ENCODE measurements around the gene ABAT.
"Not testable (repeated sequence)": the region's sequence is repeated elsewhere in the genome, so short reads cannot be mapped to it uniquely, and the experiment has no call there.

ABAT gene

DNA sequence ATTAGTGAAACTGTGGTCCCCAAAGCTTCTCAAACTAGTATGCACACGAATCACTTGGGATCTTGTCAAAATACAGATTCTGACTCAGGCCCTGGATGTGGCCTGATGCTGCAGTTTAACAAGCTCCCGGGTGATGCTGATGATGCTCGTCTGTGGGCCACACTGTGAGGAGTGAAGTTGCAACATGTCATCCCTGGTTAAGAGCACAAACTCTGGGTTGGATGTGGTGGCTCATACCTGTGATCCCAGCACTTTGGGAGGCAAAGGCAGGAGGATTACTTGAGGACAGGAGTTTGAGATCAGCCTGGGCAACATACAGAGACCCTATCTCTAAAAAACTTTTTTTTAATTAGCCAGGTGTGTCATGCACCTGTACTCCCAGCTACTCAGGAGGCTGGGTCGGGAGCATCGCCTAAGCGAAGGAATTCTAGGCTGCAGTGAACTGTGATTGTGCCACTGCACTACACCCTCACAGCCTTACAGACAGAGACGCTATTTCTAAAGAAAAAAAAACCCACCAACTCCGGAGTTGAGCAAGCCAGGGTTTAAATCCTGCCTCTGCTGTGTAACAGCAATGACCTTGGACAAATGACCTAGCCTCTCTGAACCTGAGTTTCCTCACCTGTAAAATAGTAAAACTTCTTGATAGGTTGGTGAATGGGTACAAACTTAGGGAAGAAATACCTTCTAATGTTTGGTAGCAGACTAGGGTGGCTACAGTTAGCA, 24.4 kb upstream of the ABAT start:
- no peak for DNase-seq

DNA sequence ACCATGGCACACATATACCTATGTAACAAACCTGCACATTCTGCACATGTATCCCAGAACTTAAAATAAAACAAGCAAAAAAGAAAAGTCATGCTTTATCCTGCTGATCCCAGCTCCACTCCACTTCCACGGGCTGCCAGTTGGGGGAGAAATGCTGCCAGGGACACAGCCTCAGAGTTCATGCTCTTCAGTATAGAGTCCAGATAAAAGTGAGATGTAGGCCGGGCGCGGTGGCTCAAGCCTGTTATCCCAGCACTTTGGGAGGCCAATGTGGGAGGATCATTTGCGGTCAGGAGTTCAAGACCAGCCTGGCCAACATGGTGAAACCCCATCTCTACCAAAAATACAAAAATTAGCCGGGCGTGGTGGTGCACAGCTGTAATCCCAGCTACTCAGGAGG, 22.5 kb upstream of the ABAT start:
- DNase-seq, result not testable (repeated sequence)

DNA sequence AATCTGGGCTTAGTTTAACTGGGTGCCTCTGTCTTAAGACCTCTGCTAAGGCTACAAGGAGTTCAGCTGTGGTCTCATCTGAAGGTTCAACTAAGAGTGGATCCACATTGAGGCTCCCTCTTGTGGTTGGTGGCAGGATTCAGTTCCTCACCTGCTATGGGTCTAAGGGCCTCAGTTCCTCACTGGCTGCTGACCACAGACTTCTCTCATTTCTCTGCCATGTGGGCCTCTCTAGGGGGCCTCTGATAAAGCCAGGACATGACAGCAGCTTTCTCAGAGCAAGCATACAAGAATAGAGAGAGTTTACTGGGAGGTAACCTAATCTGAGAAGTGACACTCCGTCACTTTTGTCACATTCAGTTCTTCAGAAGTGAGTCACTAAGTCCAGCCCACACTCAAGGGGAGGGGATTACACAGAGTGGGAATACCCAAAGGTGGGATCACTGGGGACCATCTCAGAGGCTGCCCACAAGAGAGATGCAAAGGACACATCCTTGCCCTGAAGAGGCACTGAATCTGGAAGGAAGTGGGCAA, 19.2 kb upstream of the ABAT start:
- DNase-seq, result no peak

DNA sequence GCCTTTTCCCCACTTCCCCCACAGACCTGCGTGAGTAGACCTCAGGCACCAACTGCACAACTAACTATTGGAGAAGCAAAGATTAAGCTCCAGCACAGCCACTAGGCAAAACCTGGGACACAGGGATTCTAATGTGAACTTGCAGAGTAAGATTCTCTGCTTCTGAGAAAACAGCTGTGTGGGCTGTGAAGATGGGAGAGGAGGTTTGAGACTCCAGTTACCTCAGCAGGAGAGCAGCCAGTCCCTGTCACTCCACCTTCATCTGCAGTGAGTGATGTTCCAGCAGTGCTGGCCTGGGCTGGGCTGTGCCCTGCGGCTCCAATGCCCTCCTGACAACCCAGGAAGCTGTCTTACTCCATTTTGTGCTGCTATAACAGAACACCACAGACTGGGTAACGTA, 18.0 kb upstream of the ABAT start:
- DNase-seq, result no peak

DNA sequence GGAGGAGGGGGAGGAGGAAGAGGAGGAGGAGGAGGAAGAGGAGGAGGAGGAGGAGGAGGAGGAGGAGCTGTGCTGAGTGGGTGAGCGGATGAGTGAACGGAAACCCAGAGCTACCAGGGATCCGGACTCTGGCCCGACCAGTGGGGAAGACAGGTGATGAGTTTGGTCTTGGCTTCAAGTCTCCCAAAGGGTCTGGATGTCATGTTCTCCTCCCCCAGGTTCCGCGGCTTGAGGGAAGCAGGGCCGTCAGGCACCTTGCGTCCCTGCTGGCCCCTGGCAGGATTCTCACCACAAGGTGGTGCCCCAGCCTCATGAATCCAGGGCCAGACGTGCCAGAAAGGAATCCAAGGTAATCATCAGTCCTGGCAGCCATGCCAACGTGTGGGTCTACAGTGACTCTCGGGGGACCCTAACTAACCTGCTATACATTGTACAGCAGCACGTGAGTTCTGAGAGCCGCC, 13.5 kb upstream of the ABAT start:
- no peak for DNase-seq

DNA sequence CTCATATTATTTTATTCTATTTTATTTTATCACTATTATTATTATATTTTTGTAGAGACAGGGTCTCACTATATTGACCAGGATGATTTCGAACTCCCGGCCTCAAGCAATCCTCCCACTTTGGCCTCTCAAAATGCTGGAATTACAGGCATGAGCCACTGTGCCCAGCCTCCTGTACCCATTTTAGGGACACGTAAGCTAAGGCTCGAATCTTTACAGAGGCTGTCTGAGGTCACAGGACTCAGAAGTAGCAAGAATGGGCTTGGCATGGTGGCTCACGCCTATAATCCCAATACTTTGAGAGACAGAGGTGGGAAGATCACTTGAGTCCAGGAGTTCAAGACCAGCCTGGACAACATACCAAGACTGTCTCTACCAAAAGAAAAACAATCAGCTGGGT, 12.7 kb upstream of the ABAT start:
- no peak for DNase-seq

DNA sequence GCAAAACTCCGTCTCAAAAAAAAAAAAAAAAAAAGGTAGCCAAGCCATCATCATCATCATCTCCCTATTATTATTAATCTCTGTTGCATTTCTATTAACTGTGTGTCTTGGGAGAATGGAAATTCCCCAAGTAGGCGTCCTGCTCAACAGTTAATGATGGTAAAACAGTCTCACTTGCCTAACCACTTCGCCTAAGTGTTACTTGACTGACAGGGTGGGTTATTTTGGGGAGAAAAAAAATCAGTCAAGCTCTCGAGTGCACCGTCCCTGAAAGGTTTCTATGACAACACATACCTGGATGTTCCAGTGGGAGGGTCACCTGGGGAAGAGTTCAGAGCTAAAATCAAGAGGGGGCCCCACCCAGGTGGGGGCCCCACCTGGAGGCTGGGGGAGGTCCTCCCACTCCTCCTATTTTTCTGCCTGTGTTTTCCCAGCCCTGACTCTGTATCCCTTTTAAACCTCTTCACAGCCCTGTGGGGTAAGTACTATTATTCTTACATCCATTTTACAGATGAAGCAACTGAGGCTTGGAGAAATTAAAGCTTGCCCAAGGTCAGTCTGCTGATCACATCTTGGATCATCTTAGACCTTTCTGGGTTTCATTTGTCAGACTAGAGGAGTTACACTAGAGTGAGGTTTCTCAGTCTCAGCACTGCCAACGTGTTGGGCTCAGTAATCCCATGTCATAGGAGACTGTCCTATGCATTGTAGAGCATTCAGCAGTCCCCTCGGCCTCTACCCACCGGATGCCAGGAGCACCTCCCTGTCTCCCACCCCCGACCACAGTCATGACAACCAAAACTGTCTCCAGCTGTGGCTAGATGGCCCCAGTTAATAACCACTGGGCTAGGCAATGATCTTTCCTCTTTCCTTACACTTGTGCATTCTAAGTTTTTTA, 11.0 kb upstream of the ABAT start:
- DNase-seq, result no peak

DNA sequence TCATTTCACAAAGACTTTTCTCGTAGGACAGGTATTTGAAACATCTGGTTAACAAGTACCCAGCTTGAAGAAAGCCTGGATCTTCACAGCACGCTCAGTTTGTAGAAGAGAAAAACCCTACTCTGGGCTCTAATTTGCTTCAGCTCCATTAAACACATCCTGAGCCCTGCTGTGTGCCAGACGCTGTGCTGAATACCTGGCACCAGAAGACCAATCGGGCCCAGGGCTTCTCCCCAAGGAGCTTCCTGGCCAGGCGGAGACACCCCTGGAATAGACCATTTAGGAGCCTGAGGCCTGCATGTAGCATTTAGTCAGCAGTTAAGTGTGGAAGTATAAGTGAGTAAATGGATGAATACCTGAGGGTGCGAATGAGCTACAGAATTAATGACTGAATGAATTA, 8.9 kb upstream of the ABAT start:
- no peak for DNase-seq

DNA sequence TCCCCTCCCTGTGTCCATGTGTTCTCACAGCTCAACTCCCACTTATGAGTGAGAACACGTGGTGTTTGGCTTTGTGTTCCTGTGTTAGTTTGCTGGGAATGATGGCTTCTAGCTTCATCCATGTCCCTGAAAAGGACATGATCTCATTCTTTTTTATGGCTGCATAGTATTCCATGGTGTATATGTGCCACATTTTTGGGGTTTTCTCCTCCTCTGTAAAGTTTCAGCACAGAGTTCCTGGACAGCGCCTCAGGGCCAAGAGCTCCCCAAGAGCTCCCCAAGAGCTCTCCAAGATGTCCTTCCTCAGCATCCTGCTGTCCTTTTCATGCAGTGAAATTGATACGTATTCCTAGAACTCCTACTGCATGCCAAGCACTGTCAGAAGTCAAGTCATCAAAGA, 6.9 kb upstream of the ABAT start:
- DNase-seq, result no peak

DNA sequence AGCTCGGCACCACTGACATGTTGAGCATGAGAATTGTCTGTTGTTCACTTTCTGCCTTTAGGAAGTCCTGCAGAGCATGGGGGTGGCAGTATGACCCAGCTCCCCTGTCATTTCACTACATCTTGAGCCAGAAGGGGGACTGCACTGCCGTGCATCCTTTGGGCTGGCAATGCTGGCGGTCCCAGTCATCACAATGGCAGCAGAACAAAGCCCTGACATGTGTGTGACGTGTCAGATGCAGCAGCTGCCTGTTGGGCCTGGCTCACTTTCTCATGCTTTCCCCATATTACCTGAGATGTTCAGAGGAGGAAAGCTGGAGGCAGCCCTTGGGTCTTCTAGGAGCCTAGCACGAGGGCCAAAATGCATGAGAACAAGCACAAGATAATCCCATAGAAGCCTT, 6.3 kb upstream of the ABAT start:
- no peak for DNase-seq

DNA sequence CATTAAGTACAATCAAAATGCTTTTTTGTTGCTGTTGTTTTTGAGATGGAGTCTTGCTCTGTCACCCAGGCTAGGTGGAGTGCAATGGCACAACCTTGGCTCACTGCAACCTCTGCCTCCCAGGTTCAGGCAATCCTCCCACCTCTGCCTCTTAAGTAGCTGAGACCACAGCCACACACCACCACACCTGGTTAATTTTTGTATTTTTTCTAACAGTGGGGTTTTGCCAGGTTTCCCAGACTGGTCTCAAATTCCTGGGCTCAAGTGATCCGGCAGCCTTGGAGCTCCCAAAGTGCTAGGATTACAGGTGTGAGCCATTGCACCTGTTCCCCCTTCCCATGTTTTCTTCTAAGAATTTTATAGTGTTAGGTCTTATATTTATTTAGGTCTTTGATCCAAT, 4.9 kb upstream of the ABAT start:
- DNase-seq, result no peak

DNA sequence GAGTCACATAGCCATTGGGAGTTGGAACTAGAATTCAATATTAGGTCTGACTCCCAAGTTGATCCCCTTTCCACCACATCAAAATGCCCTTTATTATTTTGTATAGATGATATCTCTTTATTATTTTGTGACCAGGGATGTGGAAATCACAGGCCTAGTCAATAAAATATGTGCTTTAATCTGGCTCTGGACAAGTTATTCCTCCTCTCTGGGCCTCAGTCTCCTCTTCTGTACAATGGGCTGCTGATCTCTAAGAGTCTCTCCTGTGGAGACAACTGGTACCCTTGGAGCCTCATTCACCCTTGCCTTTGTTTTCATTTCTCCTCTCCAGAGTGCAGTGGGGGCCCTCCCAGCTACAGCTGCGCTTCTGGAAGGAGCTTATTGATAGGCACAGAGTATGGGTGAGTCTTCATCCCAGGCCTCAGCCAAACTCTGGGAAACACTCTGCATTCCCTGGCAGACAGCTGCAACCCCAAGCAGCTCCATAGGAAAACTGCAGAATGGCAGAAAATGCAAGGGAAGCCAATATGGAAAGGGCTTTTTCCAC, 4.3 kb upstream of the ABAT start:
- DNase-seq, result no peak

DNA sequence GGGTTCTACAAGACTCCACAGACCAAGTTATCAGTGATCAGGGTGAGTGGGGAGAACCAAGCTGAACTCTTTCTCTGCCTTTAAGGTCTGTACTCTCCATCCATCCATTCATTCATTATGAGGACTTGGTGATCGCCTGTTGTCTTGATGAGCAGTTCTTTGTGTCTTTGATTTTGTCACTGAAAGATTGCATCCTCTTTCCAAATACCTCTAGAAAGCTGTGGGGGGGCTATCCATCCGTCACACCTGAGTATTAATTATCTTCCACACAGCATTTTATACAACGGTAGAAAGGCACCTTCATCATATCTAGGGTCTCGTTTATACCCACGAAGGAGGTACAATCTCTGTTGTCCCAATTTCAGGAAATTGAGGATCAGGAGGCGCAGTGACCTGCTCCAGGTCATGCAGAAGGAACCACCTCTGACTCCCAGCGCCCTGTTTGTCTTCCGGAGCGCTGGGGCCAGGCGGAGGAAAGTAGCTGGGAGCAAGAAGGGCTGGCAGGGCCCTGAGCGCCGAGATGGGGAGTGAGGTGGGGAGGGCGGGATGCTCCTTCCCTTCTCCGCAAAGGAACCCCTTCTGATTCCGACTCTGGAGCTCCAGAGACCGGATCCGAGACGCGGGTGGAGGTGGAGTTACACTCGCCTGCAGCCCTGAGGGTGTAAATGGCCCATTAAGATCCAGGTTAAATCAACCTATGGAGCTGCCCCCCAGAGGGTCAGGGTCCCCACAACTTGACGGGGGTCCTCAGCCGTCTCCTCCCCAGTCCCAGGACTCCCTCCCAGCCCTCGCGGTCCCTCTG, 605 bp upstream of the ABAT start:
- DNase-seq, result no peak

DNA sequence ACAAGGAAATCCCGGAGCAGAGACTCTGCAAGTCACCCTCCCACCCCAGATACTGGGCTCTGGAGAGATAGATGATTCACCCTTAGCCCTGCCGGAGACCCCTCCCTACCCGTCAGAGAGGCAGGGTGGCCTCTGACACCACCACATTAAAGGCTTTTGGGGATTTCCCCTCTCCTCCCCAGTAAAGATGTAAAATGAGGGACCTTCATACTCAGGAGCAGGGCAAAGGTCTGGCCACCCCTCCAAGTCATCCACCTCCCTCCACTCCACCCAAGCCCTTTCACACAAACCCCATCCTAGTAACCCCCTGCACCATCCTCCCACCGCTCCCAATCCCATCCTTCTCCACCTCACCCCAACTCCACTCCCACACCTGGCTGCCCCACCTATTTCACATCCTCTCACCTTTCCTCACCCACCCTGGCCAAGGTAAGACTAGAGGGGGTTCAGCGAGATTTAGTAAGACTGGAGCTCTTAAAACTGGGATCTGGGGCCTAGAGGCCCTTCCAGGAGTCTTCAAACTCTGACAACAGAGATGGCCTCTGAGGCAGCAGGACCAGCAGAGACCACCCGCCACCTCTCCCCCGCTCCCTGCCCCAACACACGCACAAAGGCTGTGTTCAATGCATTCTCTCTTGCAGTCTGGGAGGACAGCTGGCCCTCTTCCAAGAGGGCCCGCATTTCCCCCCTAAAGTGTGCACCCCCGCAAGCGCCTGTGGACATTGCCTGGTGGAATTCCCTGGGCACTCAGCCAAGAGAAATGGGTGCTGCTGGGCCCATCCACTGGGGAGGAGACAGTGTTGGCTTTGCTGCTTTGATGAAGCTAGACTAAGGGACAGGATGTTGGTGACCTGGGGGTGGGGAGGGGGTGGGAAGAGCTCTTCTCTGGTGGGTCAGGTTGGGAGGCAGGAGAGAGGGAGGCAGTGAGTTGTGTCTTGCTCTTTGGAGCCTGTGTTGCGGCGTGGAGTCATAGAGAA, 1.1 kb downstream of the ABAT start:
- DNase-seq, result no peak

DNA sequence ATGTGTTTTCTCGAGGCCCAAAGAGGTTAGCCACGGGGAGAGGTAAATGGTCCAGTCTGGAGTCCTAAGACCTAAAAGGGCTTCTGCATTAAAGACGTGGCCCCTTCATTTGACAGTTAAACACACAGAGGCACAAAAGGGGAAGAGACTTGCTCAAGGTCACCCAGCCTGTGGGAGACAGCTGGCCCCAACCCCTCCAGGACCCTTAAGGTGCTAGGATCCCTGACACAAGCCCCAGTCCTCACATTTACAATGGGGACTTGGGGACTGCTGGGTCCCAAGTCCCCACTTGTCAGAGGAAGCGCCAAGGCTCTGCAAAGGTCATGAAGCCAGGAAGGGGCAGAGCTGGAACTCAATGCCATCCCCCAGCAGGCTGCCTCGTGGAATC, 1.7 kb downstream of the ABAT start:
- DNase-seq, result no peak

DNA sequence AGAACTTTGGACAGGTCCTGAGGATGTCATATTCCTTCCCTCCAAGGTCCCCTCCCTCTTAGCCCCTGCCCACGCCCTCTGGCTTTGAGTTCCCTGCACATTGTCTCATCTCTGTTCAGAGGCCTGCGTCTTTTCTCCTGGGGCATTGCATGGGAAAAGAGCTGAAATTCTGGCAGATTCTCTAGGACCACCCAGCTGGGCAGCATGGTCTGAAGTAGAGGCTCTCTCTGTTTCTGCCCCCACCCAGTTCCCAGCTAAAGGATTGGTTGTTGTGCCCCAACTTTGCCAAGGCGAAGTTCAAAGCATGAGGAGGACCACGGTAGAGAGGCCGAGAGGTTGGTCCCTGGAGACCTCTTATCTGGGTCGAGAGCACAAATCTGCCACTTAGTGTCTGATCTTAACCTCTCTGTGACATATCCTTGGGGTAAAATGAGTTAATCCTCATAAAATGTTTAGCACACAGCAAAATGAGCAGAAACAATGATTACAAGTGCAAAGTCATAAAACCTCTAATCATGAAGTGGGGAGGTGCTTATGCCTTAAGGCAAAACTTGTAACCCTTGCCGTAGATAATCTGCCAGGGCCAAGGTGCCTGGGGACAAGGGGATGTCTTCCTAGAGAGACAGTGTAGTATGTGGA, 2.4 kb downstream of the ABAT start:
- DNase-seq, result no peak

DNA sequence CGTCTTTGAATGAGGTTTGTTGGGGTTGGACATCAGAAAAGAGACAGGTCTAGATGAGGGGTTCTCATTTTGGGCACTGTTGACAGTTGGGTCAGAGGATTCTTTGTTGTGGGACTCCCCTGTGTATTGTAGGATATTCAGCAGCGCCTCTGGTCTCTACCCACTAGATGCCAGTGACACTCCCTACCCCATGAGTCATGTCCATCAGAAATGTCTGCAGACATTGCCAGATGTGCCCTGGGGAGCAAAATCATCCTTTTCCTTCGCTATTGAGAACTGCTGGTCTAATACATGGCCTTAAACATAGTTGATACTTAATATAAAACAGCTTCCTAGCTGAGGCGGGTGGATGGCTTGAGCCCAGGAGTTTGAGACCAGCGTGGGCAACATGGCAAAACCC, 3.1 kb downstream of the ABAT start:
- no peak for DNase-seq

DNA sequence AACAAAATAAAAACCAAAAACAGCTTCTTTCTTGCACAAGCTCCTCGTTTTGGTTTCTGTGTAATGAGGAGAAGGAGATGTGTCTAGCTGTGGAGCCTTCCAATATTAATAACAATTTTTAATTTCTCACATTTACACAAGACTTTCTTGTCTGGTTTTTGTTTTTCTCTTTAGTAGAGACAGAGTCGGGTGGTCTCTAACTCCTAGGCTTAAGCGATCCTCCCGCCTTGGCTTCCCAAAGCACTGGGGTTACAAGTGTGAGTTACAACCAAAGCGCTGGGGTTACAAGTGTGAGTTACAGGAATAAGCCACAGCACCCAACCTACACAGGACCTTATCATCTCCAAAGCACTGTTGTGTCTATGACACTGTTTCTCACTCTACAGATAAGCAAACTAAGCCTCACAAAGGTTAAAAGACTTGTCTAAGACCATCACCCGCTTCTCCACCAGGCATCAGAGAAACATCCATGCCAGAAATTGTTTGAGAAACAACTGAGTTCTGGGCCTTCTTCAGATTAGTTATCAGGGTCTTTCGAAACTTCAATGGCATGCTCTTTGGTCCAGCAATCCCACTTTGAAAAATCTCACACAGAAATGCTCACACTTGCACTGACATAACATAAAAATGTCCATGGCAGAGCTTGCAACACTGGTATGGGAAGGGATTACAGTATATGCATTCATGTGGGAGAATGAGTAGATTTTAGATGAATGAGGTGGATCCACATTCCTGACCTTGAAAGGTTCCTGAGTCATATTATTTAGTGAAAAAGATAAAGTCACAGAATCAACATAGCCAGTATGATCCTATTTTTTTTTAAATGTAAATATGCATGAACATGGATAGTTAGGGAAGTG, 3.9 kb downstream of the ABAT start:
- DNase-seq, result no peak

DNA sequence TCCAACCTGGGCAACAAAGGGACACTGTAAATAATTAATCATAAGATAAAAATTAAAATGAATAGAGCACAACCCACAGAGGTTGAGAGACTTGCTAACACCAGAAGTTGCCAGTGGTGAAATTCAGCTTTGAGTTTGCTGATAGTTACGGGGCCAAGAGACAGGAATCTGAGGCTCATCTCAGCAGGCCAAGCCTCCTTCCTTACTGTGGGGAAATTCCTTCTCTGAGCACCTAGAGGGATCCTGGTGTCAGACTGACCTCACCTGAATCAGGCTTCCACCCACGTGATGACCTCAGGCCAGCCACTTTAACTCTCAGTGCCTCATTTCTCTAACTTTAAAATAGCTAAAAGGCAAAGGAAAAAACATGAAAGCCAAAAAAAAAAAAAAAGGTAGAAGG, 4.7 kb downstream of the ABAT start:
- DNase-seq, result no peak

Data from NCI-H2081 treated with DMSO at 0.1 percent for 48 hours (cell line).